ENCODE data around the gene GDI2.
"Not testable (repeated sequence)": the region's sequence is repeated elsewhere in the genome, so short reads cannot be mapped to it uniquely, and the experiment has no call there.

Gene GDI2

DNA sequence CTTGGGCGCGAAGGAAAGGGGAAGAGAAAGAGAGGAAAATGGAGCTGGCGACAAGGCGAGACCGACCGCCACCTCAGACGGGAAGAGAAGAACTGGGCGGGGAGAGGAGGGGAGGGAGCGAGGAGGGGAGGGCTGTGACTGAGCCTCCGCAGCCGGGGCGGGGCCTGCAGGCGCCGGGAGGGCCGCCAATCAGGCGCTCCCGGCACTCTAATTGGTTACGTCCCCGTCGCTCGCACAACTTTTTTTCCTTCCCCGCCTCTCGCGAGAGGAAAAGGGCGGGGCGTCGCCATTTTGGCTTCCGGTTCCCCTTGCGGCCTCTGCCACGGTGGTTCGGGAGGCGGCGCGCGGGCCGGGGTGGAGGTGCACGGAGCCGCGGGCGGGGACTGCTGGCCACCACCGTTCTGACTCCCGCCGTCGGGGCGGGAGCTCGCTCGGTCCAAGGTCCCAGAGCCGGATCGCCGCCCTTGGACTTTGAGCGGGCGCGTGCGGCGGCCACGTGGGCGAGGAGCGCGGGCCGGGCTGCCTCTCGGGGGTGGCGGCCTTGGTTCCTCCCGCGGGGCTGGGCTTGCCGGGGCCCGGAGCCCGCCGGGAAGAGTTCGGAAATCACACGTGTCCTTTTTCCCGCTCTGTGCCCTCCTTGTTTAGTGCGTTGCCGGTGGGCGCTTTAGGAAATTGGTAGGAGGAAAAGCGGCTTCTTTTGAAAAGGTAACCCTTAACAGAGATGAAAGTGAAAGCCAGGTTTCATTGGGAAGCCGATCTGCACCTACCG is at the start of gene GDI2:
TSS of gene GDI2 (minus strand) at position 94 of the 769 bp plus-strand sequence. CDS start 176 bp downstream, outside the sequence.
- H3K36me3 ChIP-seq (ENCODE audit: control insufficient read depth, low read depth, low read length) = peaks cover 4% of the 10 kb centered on the region
- peak within 1 kb of the TSS; percentile 97 for H3K4me3 ChIP-seq (ENCODE audit: low read length)
- H3K9ac ChIP-seq (ENCODE audit: low read length) = peak within 1 kb of the TSS; percentile 99
- no peaks in the 10 kb centered on the region for H3K9me3 ChIP-seq (ENCODE audit: control insufficient read depth, low read depth, low read length)
- peak within 1 kb of the TSS; percentile 94 for H3K27ac ChIP-seq (ENCODE audit: low read length)
- H3K4me1 ChIP-seq (ENCODE audit: control insufficient read depth, low read depth, low read length) = peaks cover 20% of the 10 kb centered on the region
- no peaks in the 10 kb centered on the region for H3K27me3 ChIP-seq (ENCODE audit: control insufficient read depth, insufficient read depth, low read length)

GRCh38 chr10:5862360-5862961 is 49.2 kb upstream of the GDI2 start:
- H3K27me3 ChIP-seq (ENCODE audit: control insufficient read depth, insufficient read depth, low read length) = no peaks in the 10 kb centered on the region
- no peaks in the 10 kb centered on the region for H3K4me1 ChIP-seq (ENCODE audit: control insufficient read depth, low read depth, low read length)
- H3K9me3 ChIP-seq (ENCODE audit: control insufficient read depth, low read depth, low read length) = no peaks in the 10 kb centered on the region
- H3K36me3 ChIP-seq (ENCODE audit: control insufficient read depth, low read depth, low read length) = no peaks in the 10 kb centered on the region
- H3K27ac ChIP-seq (ENCODE audit: low read length) = no peak overlapping the region
- no peak overlapping the region for H3K4me3 ChIP-seq (ENCODE audit: low read length)
- H3K9ac ChIP-seq (ENCODE audit: low read length) = no peak overlapping the region

GRCh38 chr10:5860066-5860465 is 46.8 kb upstream of the GDI2 start:
- Histone ChIP-seq H3K27ac (ENCODE audit: low read length) (no peak overlapping the region), H3K27me3 (ENCODE audit: control insufficient read depth, insufficient read depth, low read length) (no peaks in the 10 kb centered on the region), H3K9me3 (ENCODE audit: control insufficient read depth, low read depth, low read length) (no peaks in the 10 kb centered on the region), H3K4me1 (ENCODE audit: control insufficient read depth, low read depth, low read length) (no peaks in the 10 kb centered on the region), H3K36me3 (ENCODE audit: control insufficient read depth, low read depth, low read length) (no peaks in the 10 kb centered on the region), H3K9ac (ENCODE audit: low read length) (no peak overlapping the region), H3K4me3 (ENCODE audit: low read length) (no peak overlapping the region)

- Histone ChIP-seq H3K4me1 (ENCODE audit: control insufficient read depth, low read depth, low read length) (no peaks in the 10 kb centered on the region), H3K27ac (ENCODE audit: low read length) (no peak overlapping the region), H3K27me3 (ENCODE audit: control insufficient read depth, insufficient read depth, low read length) (no peaks in the 10 kb centered on the region), H3K36me3 (ENCODE audit: control insufficient read depth, low read depth, low read length) (no peaks in the 10 kb centered on the region), H3K9ac (ENCODE audit: low read length) (no peak overlapping the region), H3K9me3 (ENCODE audit: control insufficient read depth, low read depth, low read length) (no peaks in the 10 kb centered on the region), H3K4me3 (ENCODE audit: low read length) (no peak overlapping the region)
Measured at GRCh38 chr10:5858811-5859210, 45.6 kb upstream of the GDI2 start.

DNA sequence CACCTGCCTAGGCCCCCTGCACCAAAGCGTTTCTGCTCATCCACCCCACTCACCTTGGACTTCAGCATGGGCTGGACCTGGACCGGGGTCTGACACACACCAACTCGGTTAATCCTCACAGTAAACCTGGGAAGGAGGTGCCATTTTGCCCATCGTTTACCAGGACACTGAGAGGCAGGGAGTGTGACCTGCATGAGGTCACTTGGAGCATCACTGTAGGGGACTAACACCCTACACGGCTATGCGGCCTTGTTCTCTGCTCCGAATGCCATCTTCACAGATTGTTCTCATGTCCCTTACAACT is 43.4 kb upstream of the GDI2 start:
- H3K4me3 ChIP-seq (ENCODE audit: low read length) = no peak overlapping the region

DNA sequence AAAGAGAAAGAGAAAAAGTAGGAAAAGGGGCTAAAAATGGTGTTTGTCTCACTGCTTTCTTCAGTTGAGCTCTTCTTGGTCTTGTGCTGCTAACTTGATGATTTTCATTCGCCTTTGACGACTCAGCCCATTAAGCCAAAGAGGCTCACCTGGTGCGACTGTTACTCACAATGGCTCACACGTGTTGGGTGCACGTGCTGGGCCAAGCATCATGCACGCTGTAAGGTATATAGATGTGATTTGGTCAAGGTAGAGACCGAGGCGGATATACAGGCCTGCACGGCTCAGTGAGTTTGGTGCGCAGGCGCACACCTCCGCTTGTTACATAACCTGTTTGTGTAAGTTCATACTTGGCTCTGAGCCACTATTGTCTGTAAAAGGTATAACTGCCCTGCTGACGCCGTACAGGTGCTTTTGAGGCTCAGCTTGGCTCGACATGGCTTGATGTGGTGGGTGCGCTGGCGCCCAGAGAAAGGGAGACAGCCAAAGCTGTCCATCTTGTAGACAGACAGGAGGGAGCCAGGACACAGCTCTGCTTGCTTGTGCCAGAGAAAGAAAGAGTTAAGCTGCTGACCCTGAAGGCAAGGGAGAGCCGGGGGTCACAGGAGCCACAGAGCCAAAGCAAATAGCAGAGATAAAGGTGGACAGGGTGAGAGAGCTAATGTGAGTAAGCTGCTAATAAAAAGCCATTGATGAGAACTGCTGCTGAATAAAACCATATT is 42.9 kb upstream of the GDI2 start:
- Histone ChIP-seq H3K36me3 (ENCODE audit: control insufficient read depth, low read depth, low read length) (no peaks in the 10 kb centered on the region), H3K4me1 (ENCODE audit: control insufficient read depth, low read depth, low read length) (no peaks in the 10 kb centered on the region), H3K27ac (ENCODE audit: low read length) (no peak overlapping the region), H3K4me3 (ENCODE audit: low read length) (no peak overlapping the region), H3K9ac (ENCODE audit: low read length) (no peak overlapping the region), H3K27me3 (ENCODE audit: control insufficient read depth, insufficient read depth, low read length) (no peaks in the 10 kb centered on the region), H3K9me3 (ENCODE audit: control insufficient read depth, low read depth, low read length) (no peaks in the 10 kb centered on the region)

More for the DNA sequence above, 43.4 kb upstream of the GDI2 start:
- no peaks in the 10 kb centered on the region for H3K36me3 ChIP-seq (ENCODE audit: control insufficient read depth, low read depth, low read length)
- no peaks in the 10 kb centered on the region for H3K4me1 ChIP-seq (ENCODE audit: control insufficient read depth, low read depth, low read length)
- no peaks in the 10 kb centered on the region for H3K9me3 ChIP-seq (ENCODE audit: control insufficient read depth, low read depth, low read length)
- H3K27ac ChIP-seq (ENCODE audit: low read length) = no peak overlapping the region
- H3K27me3 ChIP-seq (ENCODE audit: control insufficient read depth, insufficient read depth, low read length) = no peaks in the 10 kb centered on the region
- no peak overlapping the region for H3K9ac ChIP-seq (ENCODE audit: low read length)

DNA sequence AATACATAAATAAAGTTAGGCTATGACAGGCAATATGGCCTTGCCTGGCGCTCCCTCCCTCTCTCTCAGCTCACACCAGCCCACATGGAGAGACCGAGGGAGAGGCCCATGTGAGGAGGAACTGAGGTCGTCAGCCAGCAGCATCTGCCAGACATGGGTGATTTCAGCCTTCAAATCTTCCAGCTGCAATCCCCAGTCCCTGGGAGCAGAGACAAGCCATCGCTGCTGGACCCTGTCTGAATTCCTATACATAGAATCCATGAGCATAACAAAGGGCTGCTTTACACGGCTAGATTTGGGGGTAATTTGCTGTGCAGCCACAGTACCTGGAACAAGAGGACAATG is 40.9 kb upstream of the GDI2 start:
- no peak overlapping the region for H3K9ac ChIP-seq (ENCODE audit: low read length)
- H3K27ac ChIP-seq (ENCODE audit: low read length) = no peak overlapping the region

GRCh38 chr10:5846667-5847066 is 33.4 kb upstream of the GDI2 start:
- not testable (repeated sequence) for H3K27ac ChIP-seq (ENCODE audit: low read length); H3K4me1 ChIP-seq (ENCODE audit: control insufficient read depth, low read depth, low read length); H3K9me3 ChIP-seq (ENCODE audit: control insufficient read depth, low read depth, low read length); H3K9ac ChIP-seq (ENCODE audit: low read length); H3K36me3 ChIP-seq (ENCODE audit: control insufficient read depth, low read depth, low read length); H3K4me3 ChIP-seq (ENCODE audit: low read length); H3K27me3 ChIP-seq (ENCODE audit: control insufficient read depth, insufficient read depth, low read length)

More for the DNA sequence above, 40.9 kb upstream of the GDI2 start:
- Histone ChIP-seq H3K4me3 (ENCODE audit: low read length) (no peak overlapping the region), H3K4me1 (ENCODE audit: control insufficient read depth, low read depth, low read length) (no peaks in the 10 kb centered on the region), H3K36me3 (ENCODE audit: control insufficient read depth, low read depth, low read length) (no peaks in the 10 kb centered on the region), H3K27me3 (ENCODE audit: control insufficient read depth, insufficient read depth, low read length) (no peaks in the 10 kb centered on the region), H3K9me3 (ENCODE audit: control insufficient read depth, low read depth, low read length) (no peaks in the 10 kb centered on the region)

DNA sequence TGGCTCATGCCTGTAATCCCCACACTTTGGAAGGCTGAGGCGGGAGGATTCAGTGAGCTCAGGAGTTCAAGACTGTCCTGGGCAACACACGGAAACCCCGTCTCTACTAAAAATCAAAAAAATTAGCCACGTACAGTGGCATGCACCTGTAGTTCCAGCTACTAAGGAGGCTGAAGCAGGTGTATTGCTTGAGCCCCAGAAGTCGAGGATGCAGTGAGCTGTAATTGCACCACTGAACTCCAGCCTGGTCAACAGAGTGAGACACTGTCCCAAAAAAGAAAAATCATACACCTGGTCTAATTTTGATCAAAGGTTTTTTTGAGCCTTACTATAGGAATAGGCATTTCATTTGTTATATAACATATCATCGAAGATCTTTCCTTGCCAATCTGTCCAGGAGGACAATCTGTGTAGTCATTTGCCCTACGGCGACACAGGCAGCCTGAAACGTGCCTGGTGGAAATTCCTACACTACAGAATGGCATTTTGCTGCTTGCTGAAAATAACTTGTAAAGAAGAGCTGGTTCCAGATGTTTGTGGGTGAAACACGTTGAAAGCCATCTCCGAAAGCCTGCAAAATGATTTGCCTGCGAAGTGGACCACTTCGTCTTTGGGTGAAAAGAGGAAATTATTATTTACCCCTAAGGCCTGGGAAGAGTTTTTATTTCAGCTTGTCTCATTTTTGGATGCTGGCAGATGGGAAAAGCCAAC is 31.3 kb upstream of the GDI2 start:
- Histone ChIP-seq H3K27ac (ENCODE audit: low read length) (no peak overlapping the region), H3K4me1 (ENCODE audit: control insufficient read depth, low read depth, low read length) (peaks cover 6% of the 10 kb centered on the region), H3K27me3 (ENCODE audit: control insufficient read depth, insufficient read depth, low read length) (no peaks in the 10 kb centered on the region), H3K9ac (ENCODE audit: low read length) (no peak overlapping the region), H3K36me3 (ENCODE audit: control insufficient read depth, low read depth, low read length) (no peaks in the 10 kb centered on the region), H3K9me3 (ENCODE audit: control insufficient read depth, low read depth, low read length) (no peaks in the 10 kb centered on the region), H3K4me3 (ENCODE audit: low read length) (no peak overlapping the region)

GRCh38 chr10:5843686-5844344 is 30.6 kb upstream of the GDI2 start:
- no peak overlapping the region for H3K27ac ChIP-seq (ENCODE audit: low read length)
- H3K4me3 ChIP-seq (ENCODE audit: low read length) = no peak overlapping the region
- H3K9ac ChIP-seq (ENCODE audit: low read length) = no peak overlapping the region
- H3K27me3 ChIP-seq (ENCODE audit: control insufficient read depth, insufficient read depth, low read length) = no peaks in the 10 kb centered on the region
- H3K4me1 ChIP-seq (ENCODE audit: control insufficient read depth, low read depth, low read length) = peaks cover 6% of the 10 kb centered on the region
- no peaks in the 10 kb centered on the region for H3K9me3 ChIP-seq (ENCODE audit: control insufficient read depth, low read depth, low read length)
- H3K36me3 ChIP-seq (ENCODE audit: control insufficient read depth, low read depth, low read length) = no peaks in the 10 kb centered on the region

DNA sequence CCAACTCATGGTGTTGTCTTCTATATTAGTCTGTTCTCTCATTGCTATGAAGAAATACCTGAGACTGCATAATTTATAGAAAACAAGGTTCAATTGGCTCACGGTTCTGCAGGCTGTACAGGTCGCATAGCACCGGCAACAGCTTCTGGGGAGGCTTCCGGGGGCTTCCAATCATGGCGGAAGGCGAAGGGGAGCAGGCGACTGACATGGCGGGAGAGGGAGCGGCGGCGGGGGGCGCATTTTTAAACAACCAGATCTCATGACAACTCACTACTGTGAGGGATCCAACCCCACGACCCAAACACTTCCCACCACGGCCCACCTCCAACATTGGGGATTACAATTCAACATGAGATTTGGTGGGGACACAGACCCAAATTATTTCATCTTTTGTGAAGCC is 28.7 kb upstream of the GDI2 start:
- Histone ChIP-seq H3K9ac (ENCODE audit: low read length) (no peak overlapping the region), H3K9me3 (ENCODE audit: control insufficient read depth, low read depth, low read length) (no peaks in the 10 kb centered on the region), H3K4me1 (ENCODE audit: control insufficient read depth, low read depth, low read length) (peaks cover 6% of the 10 kb centered on the region), H3K27me3 (ENCODE audit: control insufficient read depth, insufficient read depth, low read length) (no peaks in the 10 kb centered on the region), H3K27ac (ENCODE audit: low read length) (no peak overlapping the region), H3K4me3 (ENCODE audit: low read length) (no peak overlapping the region), H3K36me3 (ENCODE audit: control insufficient read depth, low read depth, low read length) (no peaks in the 10 kb centered on the region)

Measured in iPS-18a (cell line).